T47D (cell line): ENCODE measurements around the gene SCN1B.

ENCODE experiments used
- DNase-seq, 2 experiments: peaks; one replicate each; pipeline versions ENCODE4 v3.0.0 to v3.0.0-alpha.2; 2011 to 2012; ENCODE audit warnings: low read depth in 1 of 2, low spot score in 1 of 2
- JUND ChIP-seq: IDR thresholded peaks from 2 replicates; pipeline ENCODE4 v1.6.1; 2012; ENCODE audit warnings: low read depth
- in situ Hi-C: cut with HindIII; loops from 2 replicates; pipeline ENCODE4 v1.10.0; 2016; ENCODE audit warnings: low sequenced_read_pairs, low pct_unique_long_range_greater_than_20kb

SCN1B gene

DNA sequence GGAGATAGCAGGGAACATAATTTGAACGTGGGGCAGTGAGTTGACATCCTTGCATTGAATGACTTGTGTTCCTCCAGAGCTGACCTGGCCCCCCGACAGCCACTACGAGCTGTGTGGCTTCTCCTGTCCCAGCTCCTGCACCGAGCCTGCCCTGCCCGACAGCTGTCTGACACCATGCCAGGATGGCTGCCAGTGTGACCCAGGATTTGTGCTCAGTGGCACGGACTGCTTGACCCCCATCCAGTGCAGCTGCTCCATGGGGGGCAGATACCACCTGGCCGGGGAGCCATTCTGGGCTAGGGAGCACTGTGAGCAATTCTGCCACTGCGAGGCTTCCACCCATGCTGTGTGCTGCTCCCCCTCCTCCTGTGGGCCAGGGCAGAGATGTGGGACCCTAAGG lies 56.2 kb downstream of the SCN1B start:
- TF ChIP-seq JUND, result no peak
- in situ Hi-C loops, result no loop called here
- DNase-seq, result no peak

DNA sequence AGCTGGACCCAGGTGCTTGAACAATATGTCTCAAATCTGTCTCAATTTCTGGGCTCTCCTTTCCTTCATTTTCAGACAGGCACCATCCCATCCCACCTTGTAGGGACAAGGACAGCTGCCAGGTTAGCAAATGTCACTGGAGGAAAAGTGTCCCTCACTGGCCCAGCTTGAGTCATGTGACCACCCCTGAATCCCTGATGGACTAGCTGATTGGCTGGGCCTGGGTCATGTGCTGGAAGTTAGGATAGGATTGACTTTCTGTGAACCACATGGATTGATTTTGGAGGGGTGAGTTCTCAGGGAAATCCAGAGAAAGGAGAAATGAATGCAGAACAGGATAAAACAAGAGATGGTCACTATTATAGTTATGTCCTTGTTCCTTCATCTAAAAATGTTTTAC lies 57.1 kb downstream of the SCN1B start:
- no peak for DNase-seq
- TF ChIP-seq JUND, result no peak
- in situ Hi-C loops, result no loop called here

DNA sequence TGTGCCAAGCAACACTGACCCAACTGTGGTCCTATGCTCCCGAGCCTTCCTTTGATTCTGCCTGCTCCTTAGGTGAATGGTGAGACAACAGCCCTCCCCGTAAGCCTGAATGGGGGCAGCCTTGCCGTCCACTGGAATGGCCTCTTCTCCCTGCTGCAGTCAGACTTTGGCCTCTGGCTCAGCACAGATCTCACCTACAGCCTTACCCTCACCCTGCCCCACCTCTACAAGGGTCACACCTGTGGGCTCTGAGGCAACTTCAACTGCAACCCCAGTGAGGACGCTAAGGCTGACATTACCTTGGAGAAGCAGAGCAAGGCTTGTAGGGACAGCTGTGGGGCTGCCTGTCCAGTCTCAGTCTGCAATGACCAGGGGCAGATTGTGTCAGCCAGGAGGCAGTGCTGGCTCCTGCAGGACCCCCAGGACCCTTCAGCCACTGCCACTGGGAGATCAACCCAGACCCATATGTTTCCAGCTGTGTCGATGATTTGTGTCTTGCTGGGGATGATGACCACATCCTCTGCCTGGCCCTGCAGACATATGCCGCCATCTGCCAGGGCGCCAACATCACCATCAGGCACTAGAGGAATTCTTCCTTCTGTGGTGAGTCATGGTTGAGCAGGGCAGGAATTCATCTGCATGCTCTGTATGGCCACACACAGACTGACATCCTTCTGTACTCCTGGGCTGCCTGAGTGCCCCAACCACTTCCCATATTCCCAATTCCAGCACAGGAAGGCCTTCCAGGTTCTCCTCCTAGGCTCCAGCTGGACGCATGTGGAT lies 58.1 kb downstream of the SCN1B start:
- in situ Hi-C loops, result no loop called here
- DNase-seq, result no peak
- TF ChIP-seq JUND, result no peak

DNA sequence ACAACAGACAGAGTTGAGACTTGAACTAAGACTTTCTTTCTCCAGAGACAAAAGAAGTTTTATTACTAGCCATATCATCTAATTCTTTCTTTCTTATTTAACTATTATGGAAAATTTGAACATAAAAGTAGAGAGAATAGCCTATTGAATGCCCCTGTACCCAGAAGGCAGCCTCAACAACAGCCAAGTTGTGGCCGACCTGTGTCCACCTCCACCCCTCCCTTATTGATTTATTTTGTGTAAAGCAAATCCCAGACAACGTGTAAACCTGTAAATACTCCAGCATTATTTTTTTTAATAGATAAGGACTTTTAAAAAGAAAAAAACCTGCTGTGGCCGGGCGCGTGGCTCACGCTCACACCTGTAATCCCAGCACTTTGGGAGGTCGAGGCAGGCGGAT lies 59.3 kb downstream of the SCN1B start:
- in situ Hi-C loops, result no loop called here
- TF ChIP-seq JUND, result no peak
- no peak for DNase-seq
